Measurements from ENCODE around the gene CLIC3. TPM values are rescaled to one million over a fixed set of nuclear protein-coding genes. Genes with fewer than 3 reads are reported as not detected.

CLIC3 gene
- total RNA-seq, 1 experiment from 2014 or later = 4.2 TPM

- Mint-ChIP-seq H3K4me3 (ENCODE audit: unreplicated experiment) (no peak overlapping the region), H3K9me3 (ENCODE audit: unreplicated experiment) (no peaks in the 10 kb centered on the region)
Observed at GRCh38 chr9:137017071-137017470, 20.7 kb upstream of the CLIC3 start.

GRCh38 chr9:137016436-137016835 lies 20.1 kb upstream of the CLIC3 start:
- DNase-seq (ENCODE audit: unreplicated experiment) = no peak
- ChIA-PET CTCF (interaction anchor here (0.6 kb wide), 1 partner anchor 223 kb away, joined by 3 read pairs; no protein-coding TSS in a partner anchor), POLR2A (interaction anchor here (0.6 kb wide), 1 partner anchor 150 kb away, joined by 3 read pairs; the partner anchor contains the start of gene EDF1)
- Mint-ChIP-seq H3K4me3 (ENCODE audit: unreplicated experiment) (no peak overlapping the region), H3K27me3 (ENCODE audit: insufficient read depth, unreplicated experiment) (no peaks in the 10 kb centered on the region), H3K36me3 (ENCODE audit: insufficient read depth, unreplicated experiment) (peaks cover 17% of the 10 kb centered on the region), H3K4me1 (ENCODE audit: insufficient read depth, unreplicated experiment) (no peaks in the 10 kb centered on the region), H3K27ac (ENCODE audit: low read depth, unreplicated experiment) (no peak overlapping the region), H3K9me3 (ENCODE audit: unreplicated experiment) (no peaks in the 10 kb centered on the region)
- no TSS peak for BruUV-seq (replicated peaks)
- intact Hi-C loops (cut with micrococcal nuclease) = no loop called here
- no peak for TF ChIP-seq CTCF (IDR thresholded peaks at IDR 0.05; ENCODE audit: unreplicated experiment)

More at GRCh38 chr9:137017071-137017470, 20.7 kb upstream of the CLIC3 start:
- H3K27me3 Mint-ChIP-seq (ENCODE audit: insufficient read depth, unreplicated experiment) = no peaks in the 10 kb centered on the region
- no peak for DNase-seq (ENCODE audit: unreplicated experiment)
- peaks cover 13% of the 10 kb centered on the region for H3K36me3 Mint-ChIP-seq (ENCODE audit: insufficient read depth, unreplicated experiment)
- CTCF ChIA-PET = interaction anchor here (0.6 to 3.0 kb wide), 2 partner anchors 11 to 224 kb away, joined by 3 to 14 read pairs; partner anchors contain the start of gene ABCA2
- intact Hi-C loops (cut with micrococcal nuclease) = no loop called here
- no peaks in the 10 kb centered on the region for H3K4me1 Mint-ChIP-seq (ENCODE audit: insufficient read depth, unreplicated experiment)
- no TSS peak for BruUV-seq (replicated peaks)
- TF ChIP-seq CTCF (IDR thresholded peaks at IDR 0.05; ENCODE audit: unreplicated experiment) = no peak
- H3K27ac Mint-ChIP-seq (ENCODE audit: low read depth, unreplicated experiment) = no peak overlapping the region
- POLR2A ChIA-PET = interaction anchor here (0.6 kb wide), 1 partner anchor 151 kb away, joined by 3 read pairs; the partner anchor contains the start of gene EDF1

GRCh38 chr9:137015976-137016375 lies 19.6 kb upstream of the CLIC3 start:
- Mint-ChIP-seq H3K36me3 (ENCODE audit: insufficient read depth, unreplicated experiment) (peaks cover 22% of the 10 kb centered on the region), H3K27me3 (ENCODE audit: insufficient read depth, unreplicated experiment) (no peaks in the 10 kb centered on the region), H3K4me3 (ENCODE audit: unreplicated experiment) (no peak overlapping the region), H3K4me1 (ENCODE audit: insufficient read depth, unreplicated experiment) (no peaks in the 10 kb centered on the region), H3K9me3 (ENCODE audit: unreplicated experiment) (no peaks in the 10 kb centered on the region), H3K27ac (ENCODE audit: low read depth, unreplicated experiment) (no peak overlapping the region)
- no TSS peak for BruUV-seq (replicated peaks)
- intact Hi-C loops (cut with micrococcal nuclease) = no loop called here
- ChIA-PET CTCF (no interaction called here), POLR2A (no interaction called here)
- TF ChIP-seq CTCF (IDR thresholded peaks at IDR 0.05; ENCODE audit: unreplicated experiment) = no peak
- no peak for DNase-seq (ENCODE audit: unreplicated experiment)

- H3K27ac Mint-ChIP-seq (ENCODE audit: low read depth, unreplicated experiment) = no peak overlapping the region
- no TSS peak for BruUV-seq (replicated peaks)
- peaks cover 23% of the 10 kb centered on the region for H3K36me3 Mint-ChIP-seq (ENCODE audit: insufficient read depth, unreplicated experiment)
- H3K9me3 Mint-ChIP-seq (ENCODE audit: unreplicated experiment) = no peaks in the 10 kb centered on the region
- no peaks in the 10 kb centered on the region for H3K27me3 Mint-ChIP-seq (ENCODE audit: insufficient read depth, unreplicated experiment)
- no peaks in the 10 kb centered on the region for H3K4me1 Mint-ChIP-seq (ENCODE audit: insufficient read depth, unreplicated experiment)
- intact Hi-C loops (cut with micrococcal nuclease) = no loop called here
- TF ChIP-seq CTCF (IDR thresholded peaks at IDR 0.05; ENCODE audit: unreplicated experiment) = no peak
- ChIA-PET POLR2A (no interaction called here), CTCF (interaction anchor here (0.5 to 1.8 kb wide), 2 partner anchors 14 to 23 kb away, joined by 4 to 6 read pairs; no protein-coding TSS in a partner anchor)
- no peak for DNase-seq (ENCODE audit: unreplicated experiment)
- no peak overlapping the region for H3K4me3 Mint-ChIP-seq (ENCODE audit: unreplicated experiment)
Observed at GRCh38 chr9:137015540-137015930, 19.2 kb upstream of the CLIC3 start.
